Heart left ventricle (tissue), 13 donors: ENCODE data around the gene OCEL1.

ENCODE experiments used
- CTCF ChIP-seq, 12 donors: fragments of 200-600 bp; sonication (generic) in 4 of 12; IDR thresholded peaks; one replicate each; pipeline versions ENCODE4 v1.5.0 to v1.8.0; 2018 to 2022; ENCODE audit warnings: antibody characterized with exemption in 12 of 12, mild to moderate bottlenecking in 5 of 12
- POLR2A ChIP-seq, 2 donors: fragments of 450-650 bp; IDR thresholded peaks; one replicate each; pipeline ENCODE4 v1.6.1; 2017; ENCODE audit warnings: antibody characterized with exemption in 2 of 2, mild to moderate bottlenecking in 2 of 2, moderate library complexity in 2 of 2
- donor health status: ischemic (EF 13 %, LVEDD 7.1; RV severe dilation, severe dysfunction).
- donor health status: DM: no; HTN: yes; CAD: no.
- donor health status: DM: no; HTN: no; CAD: no.
- donor health status: ischemic (EF 25% LVEDD 6.9; RV normal size, moderate dysfunction).
- donor health status: ischemic (EF 25% LVEDD 5.7; RV mildly dilated, moderate dysfunction).
- donor health status: ischemic (EF 35%, LVEDD 5.7; RV mildly dilated, moderate dysfunction).
- donor health status: nonischemic (EF 11% LVEDD 7.7; RV severe dilation, severe dysfunction).
- donor health status: DM: yes; HTN: yes; CAD: no.
- donor health status: PGD.
- donor health status: ischemic (EF 29% LVEDD 5.4; RV normal size, mild dysfunction).
- donor health status: nonischemic (EF 23%, LVEDD 6.1; RV moderate dilation, normal function).

DNA sequence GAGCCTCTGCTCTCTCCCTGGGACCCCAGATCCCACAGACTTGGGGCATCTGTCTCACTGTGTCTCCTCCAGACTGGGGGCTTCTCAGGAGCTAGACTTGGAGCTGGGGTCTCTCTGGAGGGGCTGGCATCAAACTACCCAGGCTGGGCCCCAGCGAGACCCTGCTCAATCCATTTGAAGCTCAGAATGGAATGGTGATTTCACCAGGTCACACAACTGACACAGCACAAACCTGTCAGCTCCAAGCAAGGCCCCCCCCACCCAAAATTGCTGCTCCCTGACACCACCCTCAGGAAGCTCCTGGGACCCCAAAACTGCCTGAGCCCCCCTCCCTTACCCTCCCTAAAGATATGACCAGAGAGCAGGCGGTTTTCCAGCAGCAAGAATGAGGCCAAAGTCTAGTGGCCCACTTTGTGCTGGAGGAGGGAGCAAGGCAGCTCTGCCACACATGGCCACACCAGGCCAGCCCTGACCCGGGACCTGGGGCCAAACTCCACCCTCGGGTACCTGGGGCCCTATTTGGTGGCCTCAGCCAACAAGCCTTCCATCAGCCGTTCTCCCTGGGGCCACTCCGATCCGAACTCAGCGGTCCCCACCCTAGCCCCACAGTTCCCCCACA, 17.3 kb downstream of the OCEL1 start:
- TF ChIP-seq CTCF (IDR thresholded peaks at IDR 0.05) (no peak), POLR2A (IDR thresholded peaks at IDR 0.05) (no peak)
